ENCODE results near the gene PLCB4. TPM values are rescaled to one million over a fixed set of nuclear protein-coding genes. Genes with fewer than 3 reads are reported as not detected.

PLCB4 gene
- total and polyA plus RNA-seq, 2 experiments from 2014 or later: 6.5 to 16.1 TPM

- TF ChIP-seq ZNF462 (CRISPR knock-in tag; IDR thresholded peaks at IDR 0.05): no peak
Observed at GRCh38 chr20:9154464-9155024, 85.7 kb downstream of the PLCB4 start (continued).

DNA sequence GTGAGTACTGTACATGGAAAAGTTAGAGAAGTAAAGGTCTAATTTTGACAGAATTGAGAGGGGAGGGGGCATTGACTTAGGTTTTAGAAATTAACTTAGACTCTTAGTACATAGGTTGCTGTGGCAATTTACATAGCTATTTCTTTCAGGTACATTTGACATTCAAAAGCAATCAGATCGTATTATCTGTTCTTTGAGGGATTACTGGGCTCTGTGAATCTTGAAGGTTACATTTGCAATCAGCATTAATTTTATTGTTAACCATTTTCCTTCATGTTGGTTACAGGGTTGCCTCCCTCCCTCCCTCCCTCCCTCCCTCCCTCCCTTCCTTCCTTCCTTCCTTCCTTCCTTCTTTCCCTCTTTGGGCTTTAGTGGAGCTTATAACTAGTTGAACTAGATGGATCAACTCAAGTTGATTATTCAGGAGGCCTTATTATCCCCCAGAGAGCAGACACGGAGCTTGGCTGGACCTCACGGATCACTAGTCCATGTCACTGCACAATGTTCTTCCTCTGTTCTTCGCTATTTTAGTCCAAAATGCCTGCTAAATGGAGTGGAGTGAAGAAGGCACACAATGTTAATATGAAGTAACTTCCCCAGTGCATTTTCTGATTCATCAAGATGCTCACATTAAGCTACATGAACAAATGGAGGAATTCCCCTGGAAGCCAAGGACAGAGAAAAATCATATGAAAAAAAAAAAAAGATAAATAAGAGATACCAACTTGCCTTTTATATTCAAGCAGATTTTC lies 87.8 kb downstream of the PLCB4 start:
- no peaks in the 10 kb centered on the region for H3F3A ChIP-seq (replicated peaks; ENCODE audit: low read depth)
- TF ChIP-seq ZNF114 (CRISPR knock-in tag; IDR thresholded peaks at IDR 0.05) (no peak), POLR2AphosphoS5 (IDR thresholded peaks at IDR 0.05; ENCODE audit: low read depth) (no peak), NANOG (IDR thresholded peaks at IDR 0.05; ENCODE audit: borderline replicate concordance) (no peak), JUNB (IDR thresholded peaks at IDR 0.05; ENCODE audit: unreplicated experiment) (no peak), REST (IDR thresholded peaks at IDR 0.05; ENCODE audit: unreplicated experiment) (no peak), EZH2phosphoT487 (IDR thresholded peaks at IDR 0.05; ENCODE audit: unreplicated experiment) (no peak), CREB1 (CRISPR knock-in tag; IDR thresholded peaks at IDR 0.05; ENCODE audit: low read depth) (no peak), EZH2 (IDR thresholded peaks at IDR 0.05; ENCODE audit: low read depth, unreplicated experiment) (no peak), ETS1 (IDR thresholded peaks at IDR 0.05) (no peak), ZNF331 (CRISPR knock-in tag; IDR thresholded peaks at IDR 0.05; ENCODE audit: low read depth) (no peak)
- DNase-seq (ENCODE audit: low spot score) (no peak), ATAC-seq (no peak)
- H3K27ac Mint-ChIP-seq: no peak overlapping the region
- peaks cover 18% of the 10 kb centered on the region for H3K4me1 ChIP-seq (ENCODE audit: insufficient read depth)
- H3K27ac ChIP-seq (ENCODE audit: low read depth): no peak overlapping the region
- peaks cover 21% of the 10 kb centered on the region for H3K36me3 Mint-ChIP-seq (ENCODE audit: low read depth)
- H3K4me1 Mint-ChIP-seq: peaks cover 18% of the 10 kb centered on the region
- no peaks in the 10 kb centered on the region for H3K27me3 ChIP-seq (ENCODE audit: insufficient read depth)
- no peak overlapping the region for H3K4me2 ChIP-seq
- H4K20me1 ChIP-seq (replicated peaks; ENCODE audit: insufficient read depth): no peaks in the 10 kb centered on the region
- H3K4me3 ChIP-seq: no peak overlapping the region
- H3K9me2 ChIP-seq (ENCODE audit: insufficient read depth): no peaks in the 10 kb centered on the region
- H3K36me3 ChIP-seq (ENCODE audit: insufficient read depth): no peaks in the 10 kb centered on the region
- H3K27me3 Mint-ChIP-seq (ENCODE audit: insufficient read depth, low read depth, poor library complexity): peaks cover 6% of the 10 kb centered on the region
- H3K4me3 Mint-ChIP-seq: no peak overlapping the region
- peaks cover 20% of the 10 kb centered on the region for H3K9me3 Mint-ChIP-seq
- H3K79me2 ChIP-seq (replicated peaks; ENCODE audit: insufficient read depth): no peaks in the 10 kb centered on the region
- H2AFZ ChIP-seq: no peak overlapping the region

Measured in GM23338 (cell line).